Tibial nerve (tissue), 4 donors: ENCODE results near the gene LCE1A. TPM values are rescaled to one million over a fixed set of nuclear protein-coding genes. Genes with fewer than 3 reads are reported as not detected.

Experiments used
- DNase-seq, 2 donors: peaks; one replicate each; pipeline ENCODE4 v3.0.0-alpha.2; 2019; ENCODE audit warnings: low spot score in 2 of 2
- H3K27ac ChIP-seq, 4 donors: fragments of 200-600 bp; sonication (generic) in 3 of 4; one replicate each; pipeline ENCODE4 v1.5.1; 2017 to 2019; ENCODE audit warnings: mild to moderate bottlenecking in 1 of 4
- H3K27me3 ChIP-seq, 2 donors: fragments of 200-600 bp; sonication (generic) in 1 of 2; one replicate each; pipeline versions ENCODE4 v1.5.1 to v1.6.0; 2017 to 2019
- H3K36me3 ChIP-seq, 3 donors: fragments of 200-600 bp; sonication (generic); one replicate each; pipeline ENCODE4 v1.5.1; 2018 to 2019
- H3K4me1 ChIP-seq, 4 donors: fragments of 200-600 bp; sonication (generic) in 3 of 4; one replicate each; pipeline ENCODE4 v1.5.1; 2017 to 2019
- H3K4me3 ChIP-seq, 4 donors: fragments of 200-600 bp; sonication (generic) in 3 of 4; one replicate each; pipeline ENCODE4 v1.5.1; 2017 to 2019; ENCODE audit warnings: mild to moderate bottlenecking in 1 of 4, moderate library complexity in 1 of 4
- H3K9me3 ChIP-seq, 4 donors: fragments of 200-600 bp; sonication (generic) in 3 of 4; one replicate each; pipeline ENCODE4 v1.5.1; 2017 to 2019
- CTCF ChIP-seq, 5 experiments: fragments of 200-600 bp in 3 of 5; fragments of 450-650 bp in 2 of 5; sonication (generic) in 3 of 5; IDR thresholded peaks; one replicate each; pipeline ENCODE4 v1.5.1; 2016 to 2019; ENCODE audit warnings: antibody characterized with exemption in 5 of 5, mild to moderate bottlenecking in 3 of 5, moderate library complexity in 2 of 5
- EP300 ChIP-seq, 2 donors: sonication (generic); formaldehyde crosslinking; IDR thresholded peaks; one replicate each; pipeline ENCODE4 v1.6.1; 2017; ENCODE audit warnings: antibody characterized with exemption in 2 of 2, mild to moderate bottlenecking in 1 of 2
- POLR2A ChIP-seq, 2 donors: fragments of 450-650 bp; IDR thresholded peaks; one replicate each; pipeline ENCODE4 v1.6.1; 2017; ENCODE audit warnings: antibody characterized with exemption in 2 of 2, mild to moderate bottlenecking in 2 of 2, moderate library complexity in 2 of 2
- whole genome bisulfite sequencing, 2 donors: methylation state at CpG; one replicate each; pipeline ENCODE4 v1.1.5; 2018; 5-methylcytosine and 5-hydroxymethylcytosine counted together
- total RNA-seq, 4 donors: library from RNA; depleted of rRNA; stranded (reverse); fragments of >200 nt; gene quantifications; one replicate each; pipeline ENCODE4 v1.1.0, GENCODE V29; 2016

The LCE1A gene
- total RNA-seq, 4 donors from 2014 or later = not detected

GRCh38 chr1:152876827-152877226 lies 49.6 kb downstream of the LCE1A start:
- H3K27ac ChIP-seq = no peak overlapping the region
- no peaks in the 10 kb centered on the region for H3K36me3 ChIP-seq
- H3K27me3 ChIP-seq = no peaks in the 10 kb centered on the region
- DNase-seq = no peak
- TF ChIP-seq POLR2A (IDR thresholded peaks at IDR 0.05) = no peak
- TF ChIP-seq EP300 (IDR thresholded peaks at IDR 0.05) = no peak
- no peak for TF ChIP-seq CTCF (IDR thresholded peaks at IDR 0.05)
- no peaks in the 10 kb centered on the region for H3K4me1 ChIP-seq
- WGBS, 2 donors = 67 to 72% methylated on average over 1 of the region's 1 CpG
- H3K4me3 ChIP-seq = no peak overlapping the region
- no peaks in the 10 kb centered on the region for H3K9me3 ChIP-seq

Other genes with a start within 250 kb of the LCE1A start
- not detected for gene LCE3D, start 247.0 kb upstream of the LCE1A start, total RNA-seq
- gene LCE3C, start 227.2 kb upstream of the LCE1A start, total RNA-seq = not detected
- not detected for gene LCE3B, start 213.7 kb upstream of the LCE1A start, total RNA-seq
- gene LCE3A, start 204.4 kb upstream of the LCE1A start, total RNA-seq = not detected
- gene LCE2D, start 164.1 kb upstream of the LCE1A start, total RNA-seq = not detected
- not detected for gene LCE2C, start 152.2 kb upstream of the LCE1A start, total RNA-seq
- not detected for gene LCE2B, start 141.3 kb upstream of the LCE1A start, total RNA-seq
- gene LCE2A, start 129.1 kb upstream of the LCE1A start, total RNA-seq = not detected
- not detected for gene LCE4A, start 119.3 kb upstream of the LCE1A start, total RNA-seq
- not detected for gene KPRP, start 69.4 kb upstream of the LCE1A start, total RNA-seq
- gene LCE1F, start 52.3 kb upstream of the LCE1A start, total RNA-seq = not detected
- gene LCE1E, start 41.2 kb upstream of the LCE1A start, total RNA-seq = not detected
- gene LCE1D, start 30.8 kb upstream of the LCE1A start, total RNA-seq = not detected
- not detected for gene LCE1C, start 20.8 kb upstream of the LCE1A start, total RNA-seq
- not detected for gene LCE1B, start 15.5 kb upstream of the LCE1A start, total RNA-seq
- not detected for gene LCE6A, start 15.4 kb downstream of the LCE1A start, total RNA-seq
- not detected for gene LCE7A, start 32.5 kb downstream of the LCE1A start, total RNA-seq
- not detected for gene SMCP, start 50.8 kb downstream of the LCE1A start, total RNA-seq
- not detected for gene IVL, start 81.1 kb downstream of the LCE1A start, total RNA-seq
- gene SPRR5, start 119.7 kb downstream of the LCE1A start, total RNA-seq = not detected
- not detected for gene SPRR4, start 143.2 kb downstream of the LCE1A start, total RNA-seq
- gene SPRR1A, start 156.6 kb downstream of the LCE1A start, total RNA-seq = not detected
- gene SPRR3, start 174.3 kb downstream of the LCE1A start, total RNA-seq = not detected
- not detected for gene SPRR1B, start 203.7 kb downstream of the LCE1A start, total RNA-seq
- gene SPRR2D, start 213.6 kb downstream of the LCE1A start, total RNA-seq = not detected
- gene SPRR2A, start 230.0 kb downstream of the LCE1A start, total RNA-seq = not detected
- not detected for gene SPRR2B, start 244.1 kb downstream of the LCE1A start, total RNA-seq